Measurements from ENCODE around the gene KIAA0408.

KIAA0408 gene

GRCh38 chr6:127447780-127448179 lies 11.4 kb downstream of the KIAA0408 start:
- no peaks in the 10 kb centered on the region for H3K9me3 ChIP-seq (ENCODE audit: control insufficient read depth, insufficient read depth, low read depth, low read length)

GRCh38 chr6:127446356-127446755 lies 12.8 kb downstream of the KIAA0408 start:
- ChIA-PET POLR2A (no interaction called here), CTCF (no interaction called here)
- H3K36me3 ChIP-seq (ENCODE audit: control insufficient read depth in 2 of 2, insufficient read depth in 1 of 2, low read length in 2 of 2) = no peaks in the 10 kb centered on the region; a peak in 1 of 3 replicates
- H3K9me3 ChIP-seq (ENCODE audit: control insufficient read depth, insufficient read depth, low read depth, low read length) = no peaks in the 10 kb centered on the region
- no peak overlapping the region for H3K4me3 ChIP-seq (ENCODE audit: low read depth, low read length)
- no peak overlapping the region for H3K27ac ChIP-seq (ENCODE audit: extremely low read depth, low read depth, low read length)
- H3K4me1 ChIP-seq (ENCODE audit: control insufficient read depth, insufficient read depth, low read length) = no peaks in the 10 kb centered on the region
- TF ChIP-seq ZNF777 (tag by site-specific recombination; IDR thresholded peaks at IDR 0.05; ENCODE audit: borderline replicate concordance) (no peak), ZNF169 (tag by site-specific recombination; IDR thresholded peaks at IDR 0.05) (no peak), ZNF624 (tag by site-specific recombination; IDR thresholded peaks at IDR 0.05) (no peak)

More at GRCh38 chr6:127447780-127448179, 11.4 kb downstream of the KIAA0408 start:
- H3K27ac ChIP-seq (ENCODE audit: extremely low read depth, low read depth, low read length) = no peak overlapping the region
- no peak for TF ChIP-seq INSM2 (tag by site-specific recombination; IDR thresholded peaks at IDR 0.05)
- TF ChIP-seq ZBTB44 (tag by site-specific recombination; IDR thresholded peaks at IDR 0.05) = no peak
- TF ChIP-seq ZNF16 (tag by site-specific recombination; IDR thresholded peaks at IDR 0.05; ENCODE audit: low read depth) = no peak
- no peak for TF ChIP-seq ZNF335 (tag by site-specific recombination; conservative IDR thresholded peaks at IDR 0.05)
- TF ChIP-seq ZNF660 (tag by site-specific recombination; IDR thresholded peaks at IDR 0.05) = no peak
- TF ChIP-seq ZBTB17 (tag by site-specific recombination; IDR thresholded peaks at IDR 0.05) = no peak
- TF ChIP-seq ZNF473 (tag by site-specific recombination; IDR thresholded peaks at IDR 0.05) = no peak
- no peak for TF ChIP-seq AEBP2 (tag by site-specific recombination; IDR thresholded peaks at IDR 0.05; ENCODE audit: borderline replicate concordance)
- TF ChIP-seq ZNF10 (tag by site-specific recombination; IDR thresholded peaks at IDR 0.05) = no peak
- no peak for TF ChIP-seq ZNF555 (tag by site-specific recombination; conservative IDR thresholded peaks at IDR 0.05)
- no peak for TF ChIP-seq GLIS1 (tag by site-specific recombination; IDR thresholded peaks at IDR 0.05)
- TF ChIP-seq KLF1 (tag by site-specific recombination; IDR thresholded peaks at IDR 0.05) = no peak
- TF ChIP-seq SP3 (tag by site-specific recombination; IDR thresholded peaks at IDR 0.05) = no peak
- TF ChIP-seq ZSCAN18 (tag by site-specific recombination; IDR thresholded peaks at IDR 0.05) = no peak
- TF ChIP-seq ZBTB48 (tag by site-specific recombination; IDR thresholded peaks at IDR 0.05) = no peak
- no peak for TF ChIP-seq KLF16 (tag by site-specific recombination; IDR thresholded peaks at IDR 0.05)
- no peak for TF ChIP-seq KLF17 (tag by site-specific recombination; IDR thresholded peaks at IDR 0.05)
- CTCF ChIA-PET = interaction anchor here (0.7 to 1.4 kb wide), 4 partner anchors 27 to 118 kb away, joined by 3 to 6 read pairs (median 3); no protein-coding TSS in a partner anchor
- H3K4me3 ChIP-seq (ENCODE audit: low read depth, low read length) = no peak overlapping the region
- POLR2A ChIA-PET = no interaction called here
- H3K4me1 ChIP-seq (ENCODE audit: control insufficient read depth, insufficient read depth, low read length) = no peaks in the 10 kb centered on the region
- H3K36me3 ChIP-seq (ENCODE audit: control insufficient read depth in 2 of 2, insufficient read depth in 1 of 2, low read length in 2 of 2) = no peaks in the 10 kb centered on the region; a peak in 1 of 3 replicates
